Occipital lobe (tissue), 2 donors: ENCODE measurements around the gene COG5. TPM values are rescaled to one million over a fixed set of nuclear protein-coding genes. Genes with fewer than 3 reads are reported as not detected.

Source experiments
- DNase-seq: peaks from one replicate; lab custom pipeline; 2025; lab: John Stamatoyannopoulos, UW
- total RNA-seq: library from RNA; depleted of rRNA; stranded (reverse); fragments of >200 nt; gene quantifications from one replicate; pipeline ENCODE4 v1.2.3, GENCODE V29; 2014

Gene COG5
- total RNA-seq, 1 donor from 2014 or later = 46.2 TPM

DNA sequence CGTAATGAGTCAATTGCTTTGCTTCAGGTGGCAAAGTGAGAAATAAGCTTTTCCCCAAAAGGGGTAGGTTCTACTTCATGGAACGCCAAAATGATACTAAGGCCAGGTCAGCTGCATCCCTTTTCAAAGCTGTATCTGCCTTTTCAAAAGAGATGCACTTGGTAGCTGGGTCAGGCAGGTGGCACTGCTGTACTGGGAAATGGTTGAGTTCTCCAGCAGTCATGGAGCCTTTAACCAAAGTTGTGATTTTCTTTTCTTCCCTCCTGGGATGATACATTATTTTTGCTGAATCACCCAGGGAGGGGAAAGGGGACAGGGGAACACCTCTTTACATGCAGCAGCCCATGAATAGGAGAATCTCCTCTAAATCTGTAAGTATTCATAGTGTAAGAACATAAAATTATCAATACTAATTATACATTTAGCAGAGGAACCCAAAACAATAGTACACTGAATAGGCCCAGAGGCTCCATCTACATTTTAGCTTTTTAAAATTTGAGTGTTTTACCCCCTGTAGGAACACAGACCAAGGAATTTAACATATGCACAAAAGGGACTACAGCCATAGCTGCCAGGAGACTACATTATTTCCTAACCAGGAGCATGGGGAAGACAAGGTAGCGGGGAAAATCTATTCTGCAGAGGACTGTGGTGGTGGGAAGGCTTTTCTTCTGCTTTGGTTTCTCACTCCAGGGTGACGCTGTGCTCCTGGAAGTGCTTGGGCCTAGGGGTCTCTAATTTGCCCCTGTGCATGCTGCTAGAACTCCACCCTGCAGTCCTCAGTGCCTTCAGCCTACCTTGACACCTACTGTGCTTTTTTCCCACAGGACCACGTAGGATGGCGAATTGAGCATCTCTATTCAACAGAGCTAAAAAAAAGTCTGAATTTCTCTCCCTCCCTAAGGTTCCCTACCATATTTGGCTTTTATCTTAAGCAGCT lies 100.3 kb downstream of the COG5 start:
- peak; percentile 33 for DNase-seq

GRCh38 chr7:107461938-107462533 lies 101.7 kb downstream of the COG5 start:
- no peak for DNase-seq

GRCh38 chr7:107453388-107453787 lies 110.3 kb downstream of the COG5 start:
- DNase-seq = no peak

DNA sequence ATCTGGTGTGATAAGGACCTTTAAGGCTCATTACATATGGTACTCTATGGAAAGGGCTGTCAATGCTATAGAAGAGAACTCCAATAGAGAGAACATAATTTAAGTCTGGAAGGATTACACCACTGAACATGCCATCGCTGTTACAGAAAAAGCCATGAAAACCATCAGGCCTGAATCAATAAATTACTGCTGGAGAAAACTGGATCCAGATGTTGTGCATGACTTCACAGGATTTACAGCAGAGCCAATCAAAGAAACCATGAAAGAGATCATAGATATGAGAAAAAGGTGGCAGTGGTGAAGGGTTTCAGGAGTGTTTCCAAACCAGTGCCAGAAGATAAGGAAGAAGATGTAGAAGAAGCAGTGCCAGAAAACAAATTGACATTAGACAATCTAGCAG lies 112.8 kb downstream of the COG5 start:
- DNase-seq = no peak

GRCh38 chr7:107446988-107447387 lies 116.7 kb downstream of the COG5 start:
- DNase-seq = no peak

GRCh38 chr7:107446531-107446930 lies 117.2 kb downstream of the COG5 start:
- DNase-seq = no peak

DNA sequence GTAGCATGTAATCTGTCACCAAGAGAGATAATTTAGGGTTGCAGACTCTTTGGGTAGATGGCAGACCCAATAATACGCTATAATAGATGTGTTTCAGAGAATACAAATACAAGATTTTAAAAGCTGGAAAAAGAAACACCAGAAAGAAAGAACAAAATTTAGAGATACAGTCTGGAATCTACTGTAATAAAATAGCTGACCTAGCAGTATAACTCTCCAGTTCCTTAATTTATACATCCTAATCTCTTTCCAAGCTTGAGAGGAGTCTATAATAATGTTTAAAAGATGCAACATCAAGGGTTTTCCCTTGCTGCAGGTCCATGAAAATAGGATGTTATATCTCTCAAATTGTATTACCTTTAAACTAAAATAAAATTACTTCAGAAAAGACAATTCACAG lies 121.0 kb downstream of the COG5 start:
- DNase-seq = no peak

DNA sequence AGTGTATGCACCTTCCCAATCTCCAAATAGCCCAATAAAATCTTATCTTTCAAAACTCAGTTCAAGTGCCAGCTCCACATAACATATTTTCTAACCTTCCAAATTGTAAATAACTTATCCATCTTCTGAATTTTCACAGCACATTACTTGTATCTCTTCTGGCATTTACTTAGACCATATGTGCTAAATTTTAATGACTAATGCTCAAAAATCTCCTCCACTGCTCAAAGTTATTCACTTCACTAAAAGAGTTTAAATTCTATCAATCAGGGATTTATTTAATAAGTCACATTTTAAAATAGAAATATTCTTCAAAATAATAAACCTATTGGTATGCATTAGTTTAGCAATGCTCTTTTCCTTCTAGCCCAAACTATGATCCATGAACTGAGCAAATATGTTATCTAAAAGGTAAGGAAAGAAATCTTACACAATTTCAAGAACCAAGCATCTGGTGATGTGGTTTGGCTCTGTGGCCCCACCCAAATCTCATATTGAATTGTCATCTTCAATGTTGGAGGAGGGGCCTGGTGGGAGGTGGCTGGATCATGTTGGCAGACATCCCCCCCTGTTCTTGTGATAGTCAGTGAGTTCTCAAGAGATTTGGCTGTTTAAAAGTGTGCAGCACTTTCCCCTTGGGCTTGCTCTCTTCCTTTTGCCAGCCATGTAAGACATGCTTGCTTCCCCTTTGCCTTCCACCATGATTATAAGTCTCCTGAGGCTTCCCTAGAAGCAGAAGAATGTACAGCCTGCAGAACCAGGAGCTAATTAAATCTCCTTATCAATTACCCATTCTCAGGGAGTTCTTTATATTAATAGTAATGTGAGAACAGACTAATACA lies 121.9 kb downstream of the COG5 start:
- DNase-seq = no peak

DNA sequence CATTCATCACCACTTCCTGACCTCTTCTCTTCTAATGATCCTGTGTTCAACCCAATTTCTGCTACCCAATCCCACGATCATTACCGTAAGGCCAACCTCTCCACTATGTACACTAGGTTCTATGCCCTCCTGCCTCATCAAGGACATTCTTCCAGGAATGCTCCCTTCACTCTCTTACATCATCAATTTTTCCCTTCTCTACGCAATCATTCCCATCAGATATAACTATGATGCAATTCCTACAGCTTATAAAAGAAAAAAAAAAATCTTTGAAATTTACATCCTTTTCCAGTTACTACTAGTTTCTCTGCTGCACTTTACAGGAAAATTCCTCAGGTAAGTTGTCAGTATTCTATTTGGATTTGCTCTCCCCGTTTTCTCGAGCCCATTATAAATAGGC lies 124.7 kb downstream of the COG5 start:
- no peak for DNase-seq

- no peak for DNase-seq
Measured at GRCh38 chr7:107435749-107436148, 128.0 kb downstream of the COG5 start.

DNA sequence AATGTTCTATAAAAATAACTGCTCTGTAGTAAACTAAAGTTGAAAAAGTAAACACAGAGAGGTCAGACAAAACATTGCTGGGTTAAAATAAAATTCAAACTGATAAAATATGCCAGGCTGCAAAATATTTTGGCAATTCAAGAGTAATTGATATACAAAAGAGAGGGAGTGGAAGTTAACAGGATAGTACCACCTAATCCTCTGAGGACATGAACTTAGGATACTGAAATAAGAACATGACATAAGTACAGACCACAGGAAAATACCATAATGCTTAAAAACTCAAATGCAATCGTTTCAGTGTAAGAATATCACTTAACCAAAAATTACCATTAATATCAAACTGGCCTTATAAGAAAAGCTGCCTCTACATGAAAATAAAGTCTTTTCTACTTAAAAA lies 131.5 kb downstream of the COG5 start:
- no peak for DNase-seq

- no peak for DNase-seq
Measured at GRCh38 chr7:107430057-107430456, 133.7 kb downstream of the COG5 start.

- no peak for DNase-seq
Measured at GRCh38 chr7:107428642-107429041, 135.1 kb downstream of the COG5 start.

- DNase-seq = no peak
Measured at GRCh38 chr7:107427462-107427861, 136.3 kb downstream of the COG5 start.

GRCh38 chr7:107414198-107414597 lies 149.5 kb downstream of the COG5 start:
- no peak for DNase-seq

- DNase-seq = no peak
Measured at GRCh38 chr7:107408349-107408748, 155.4 kb downstream of the COG5 start.

DNA sequence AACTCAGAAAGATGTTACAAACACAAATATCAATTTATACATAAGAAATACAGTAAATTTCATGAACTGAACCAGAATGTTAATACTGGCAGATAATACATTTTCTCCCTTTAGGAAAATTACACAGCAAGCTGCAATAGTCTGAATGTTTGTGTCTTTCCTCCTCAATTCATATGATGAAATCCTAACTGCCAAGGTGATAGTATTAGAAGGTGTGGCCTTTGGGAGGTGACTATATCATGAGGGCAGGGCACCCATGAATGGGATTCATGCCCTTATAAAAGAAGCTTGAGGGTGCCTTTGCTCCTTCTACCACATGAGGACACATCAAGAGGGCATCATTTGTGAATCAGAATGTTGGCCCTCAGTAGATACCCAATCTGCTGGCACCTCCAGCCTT lies 158.2 kb downstream of the COG5 start:
- no peak for DNase-seq

DNA sequence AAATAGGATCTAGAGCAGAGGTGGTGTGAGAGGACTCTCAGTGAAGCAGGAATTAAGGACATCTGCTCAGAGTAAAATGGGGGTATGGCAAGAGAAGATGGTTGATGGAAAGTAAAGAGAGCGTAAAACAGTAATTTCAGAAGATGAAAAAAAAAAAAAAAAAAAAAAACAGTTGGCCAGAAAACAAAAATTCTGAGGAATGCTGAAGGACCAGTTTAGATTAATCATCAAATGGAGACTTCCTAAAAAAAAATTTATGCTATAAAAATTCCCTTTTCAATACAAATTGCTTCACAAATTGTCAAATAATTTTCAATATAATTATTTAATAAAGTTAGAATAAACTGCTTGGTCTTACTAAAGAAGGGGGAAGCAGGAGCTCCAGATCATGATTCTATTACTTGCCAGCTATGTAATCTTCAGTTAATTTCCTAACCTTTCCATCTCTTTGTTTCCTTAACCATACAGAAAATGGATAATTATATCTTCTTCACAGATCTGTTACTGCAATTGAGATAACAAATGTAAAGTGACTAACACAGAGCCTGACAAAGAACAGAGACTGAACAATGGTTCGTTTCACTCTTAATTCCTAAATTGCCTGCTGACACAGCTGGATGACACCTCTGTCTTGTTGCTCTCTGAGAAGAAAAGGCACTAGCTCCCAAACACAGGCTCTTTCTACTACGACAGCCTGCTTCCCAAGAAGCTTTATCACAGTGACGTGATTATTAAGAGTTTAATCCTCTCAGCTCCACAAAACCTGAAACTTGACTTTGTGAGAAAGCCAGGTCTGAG lies 158.8 kb downstream of the COG5 start:
- DNase-seq = no peak

DNA sequence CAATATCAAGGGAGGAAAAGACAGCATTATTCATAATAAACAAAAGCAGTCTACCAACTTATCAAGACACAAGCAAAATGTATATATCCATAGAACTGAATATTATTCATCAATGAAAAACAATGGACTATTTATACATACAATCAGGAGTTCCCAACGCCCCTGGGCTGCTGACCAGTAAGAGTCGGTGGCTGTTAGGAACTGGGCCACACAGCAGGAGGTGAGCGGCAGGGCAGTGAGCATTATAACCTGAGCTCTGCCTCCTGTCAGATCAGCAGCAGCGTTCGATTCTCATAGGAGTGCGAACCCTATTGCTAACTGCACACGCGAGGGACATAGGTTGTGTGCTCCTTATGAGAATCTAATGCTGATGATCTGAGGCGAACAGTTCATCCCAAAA lies 165.6 kb downstream of the COG5 start:
- no peak for DNase-seq

GRCh38 chr7:107396990-107397389 lies 166.7 kb downstream of the COG5 start:
- DNase-seq = no peak

- DNase-seq = no peak
Measured at GRCh38 chr7:107396081-107396480, 167.6 kb downstream of the COG5 start.
